ENCODE measurements around the gene LDLRAD3. TPM values are rescaled to one million over a fixed set of nuclear protein-coding genes. Genes with fewer than 3 reads are reported as not detected.

Gene LDLRAD3
- total and polyA plus RNA-seq, 8 donors, result 2.5 to 6.8 (median 5.6) TPM

DNA sequence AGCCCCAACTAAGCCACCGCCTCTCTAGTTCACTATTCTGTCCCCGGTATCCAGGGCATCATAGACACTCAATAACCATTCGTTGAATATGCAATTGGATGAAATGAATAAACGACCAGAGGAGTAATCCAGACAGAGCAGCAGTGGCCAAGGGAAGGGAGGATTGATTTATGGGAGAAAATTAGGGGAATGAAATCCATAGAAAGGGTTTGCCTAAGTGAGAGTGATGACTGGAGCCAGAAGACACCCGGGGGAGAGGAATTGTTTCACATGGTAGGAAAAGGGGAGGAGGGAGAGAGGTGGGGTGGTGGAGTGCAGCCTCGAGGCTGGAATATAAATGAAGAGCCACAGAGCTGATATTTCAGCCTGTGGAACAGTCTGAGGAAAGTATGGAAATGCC is 177.2 kb downstream of the LDLRAD3 start:
- FAIRE-seq, result no peak
- intact Hi-C loops (cut with DNase I), result loop anchor here in 1 of 3 donors (10.0 kb wide), 1 partner anchor 506 kb away; the partner anchor contains the start of gene FJX1
- TF ChIP-seq, protein P1, sequence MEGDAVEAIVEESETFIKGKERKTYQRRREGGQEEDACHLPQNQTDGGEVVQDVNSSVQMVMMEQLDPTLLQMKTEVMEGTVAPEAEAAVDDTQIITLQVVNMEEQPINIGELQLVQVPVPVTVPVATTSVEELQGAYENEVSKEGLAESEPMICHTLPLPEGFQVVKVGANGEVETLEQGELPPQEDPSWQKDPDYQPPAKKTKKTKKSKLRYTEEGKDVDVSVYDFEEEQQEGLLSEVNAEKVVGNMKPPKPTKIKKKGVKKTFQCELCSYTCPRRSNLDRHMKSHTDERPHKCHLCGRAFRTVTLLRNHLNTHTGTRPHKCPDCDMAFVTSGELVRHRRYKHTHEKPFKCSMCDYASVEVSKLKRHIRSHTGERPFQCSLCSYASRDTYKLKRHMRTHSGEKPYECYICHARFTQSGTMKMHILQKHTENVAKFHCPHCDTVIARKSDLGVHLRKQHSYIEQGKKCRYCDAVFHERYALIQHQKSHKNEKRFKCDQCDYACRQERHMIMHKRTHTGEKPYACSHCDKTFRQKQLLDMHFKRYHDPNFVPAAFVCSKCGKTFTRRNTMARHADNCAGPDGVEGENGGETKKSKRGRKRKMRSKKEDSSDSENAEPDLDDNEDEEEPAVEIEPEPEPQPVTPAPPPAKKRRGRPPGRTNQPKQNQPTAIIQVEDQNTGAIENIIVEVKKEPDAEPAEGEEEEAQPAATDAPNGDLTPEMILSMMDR (IDR thresholded peaks at IDR 0.05), result no peak

DNA sequence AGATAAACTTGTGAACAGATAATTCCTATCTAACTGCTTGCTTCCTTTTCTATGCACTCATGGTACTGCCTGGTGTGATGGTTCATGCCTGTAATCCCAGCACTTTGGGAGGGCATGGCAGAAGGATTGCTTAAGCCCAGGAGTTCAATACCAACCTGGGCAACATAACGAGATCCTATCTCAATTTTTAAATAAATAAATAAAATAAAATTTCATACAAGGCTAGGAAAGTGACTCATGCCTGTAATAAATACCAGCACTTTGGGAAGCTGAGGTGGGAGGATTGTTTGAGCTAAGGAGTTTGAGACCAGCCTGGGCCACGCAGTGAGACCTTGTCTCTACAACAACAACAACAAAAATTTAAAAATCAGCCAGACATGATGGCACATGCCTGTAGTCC is 178.8 kb downstream of the LDLRAD3 start:
- 70 to 82% methylated on average over 2 of the region's 2 CpGs for WGBS, 2 donors
- no peak for FAIRE-seq
- TF ChIP-seq, protein P1 (IDR thresholded peaks at IDR 0.05), result no peak

More for the DNA sequence above, 177.2 kb downstream of the LDLRAD3 start:
- no peaks in the 10 kb centered on the region for H3K27me3 ChIP-seq
- no peaks in the 10 kb centered on the region for H3K9me3 ChIP-seq
- no peak overlapping the region for H3K4me3 ChIP-seq
- no peaks in the 10 kb centered on the region for H3K36me3 ChIP-seq
- WGBS, 2 donors, result 73 to 78% methylated on average over 6 of the region's 6 CpGs
- no peak overlapping the region for H3K27ac ChIP-seq
- ATAC-seq, result no peak
- DNase-seq, result no peak
- H3K4me1 ChIP-seq, result no peaks in the 10 kb centered on the region

DNA sequence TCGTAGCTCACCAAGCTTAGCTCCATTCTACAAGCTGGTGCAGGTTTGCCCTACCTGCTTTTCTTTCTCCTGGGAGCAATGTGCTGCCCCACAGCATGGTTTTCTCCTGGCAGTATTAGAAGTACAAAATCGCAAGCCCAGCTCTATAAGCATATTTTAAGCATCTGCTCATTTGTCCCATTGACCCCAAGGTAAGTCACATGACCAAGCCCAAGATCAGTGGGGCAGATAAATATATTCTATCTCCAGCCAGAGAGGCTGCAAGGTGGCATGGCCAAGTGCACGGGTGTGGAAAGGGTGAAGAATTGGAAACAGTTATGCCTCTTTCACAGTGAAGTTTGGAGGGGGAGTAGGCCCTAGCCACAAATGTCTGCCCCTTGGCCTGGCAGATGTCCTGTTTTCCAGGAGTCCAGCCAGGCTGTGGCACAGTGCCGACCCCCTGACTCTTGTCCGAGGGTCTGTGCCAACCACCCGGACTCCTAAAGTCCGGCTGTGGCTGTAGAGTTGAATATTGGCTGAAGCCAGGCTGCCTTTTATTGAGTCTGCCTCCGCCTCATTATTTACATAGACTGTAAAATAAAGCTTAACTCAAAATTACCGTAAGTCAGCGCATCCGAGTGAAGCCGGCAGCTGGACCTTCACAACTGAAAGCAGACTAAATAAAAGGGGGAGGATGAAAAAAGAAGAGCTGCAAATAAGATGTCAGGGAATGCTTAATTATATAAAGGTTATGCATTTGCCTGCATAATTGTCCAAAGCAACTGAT is 179.7 kb downstream of the LDLRAD3 start:
- DNase-seq, result no peak
- intact Hi-C loops (cut with DNase I), result loop anchor here in 1 of 3 donors (10.0 kb wide), 1 partner anchor 509 kb away; the partner anchor contains the start of gene FJX1
- no peaks in the 10 kb centered on the region for H3K4me1 ChIP-seq
- no peak overlapping the region for H3K4me3 ChIP-seq
- no peak overlapping the region for H3K27ac ChIP-seq
- TF ChIP-seq, protein P1 (IDR thresholded peaks at IDR 0.05), result no peak
- no peaks in the 10 kb centered on the region for H3K27me3 ChIP-seq
- peak in 1 of 4 donors; percentile 63 for ATAC-seq
- no peaks in the 10 kb centered on the region for H3K36me3 ChIP-seq
- no peaks in the 10 kb centered on the region for H3K9me3 ChIP-seq
- FAIRE-seq, result no peak
- 85 to 90% methylated on average over 12 of the region's 12 CpGs for WGBS, 2 donors

More for the DNA sequence above, 178.8 kb downstream of the LDLRAD3 start:
- intact Hi-C loops (cut with DNase I), result loop anchor here in 1 of 3 donors (10.0 kb wide), 1 partner anchor 508 kb away; the partner anchor contains the start of gene FJX1
- no peak overlapping the region for H3K27ac ChIP-seq
- H3K27me3 ChIP-seq, result no peaks in the 10 kb centered on the region
- H3K4me1 ChIP-seq, result no peaks in the 10 kb centered on the region
- no peak for ATAC-seq
- no peaks in the 10 kb centered on the region for H3K36me3 ChIP-seq
- H3K9me3 ChIP-seq, result no peaks in the 10 kb centered on the region
- no peak for DNase-seq
- H3K4me3 ChIP-seq, result no peak overlapping the region

DNA sequence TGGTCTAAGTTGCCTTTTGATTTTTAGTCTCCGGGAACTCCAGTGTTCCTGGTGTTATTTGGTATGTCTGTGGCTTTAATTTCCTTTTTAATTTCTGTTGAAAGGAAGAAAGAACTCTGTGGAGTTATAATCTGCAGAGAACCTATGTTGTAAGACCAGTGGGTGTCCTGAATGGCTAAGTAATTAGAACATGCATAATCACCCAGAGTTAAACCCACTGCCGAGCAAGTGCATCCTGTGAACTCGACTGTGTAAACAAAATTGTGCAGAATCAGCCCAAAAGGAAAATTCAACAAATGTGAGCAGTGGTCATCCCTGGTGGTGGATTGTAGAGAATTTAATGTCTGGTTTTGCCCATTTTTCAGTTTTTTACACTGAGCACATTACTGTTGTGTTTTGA is 182.8 kb downstream of the LDLRAD3 start:
- Histone ChIP-seq H3K4me3 (no peak overlapping the region), H3K4me1 (no peaks in the 10 kb centered on the region), H3K36me3 (no peaks in the 10 kb centered on the region), H3K27ac (no peak overlapping the region), H3K9me3 (no peaks in the 10 kb centered on the region), H3K27me3 (no peaks in the 10 kb centered on the region)
- FAIRE-seq (no peak), DNase-seq (no peak), ATAC-seq (peak in 1 of 4 donors; percentile 28)
- TF ChIP-seq, protein P1 (IDR thresholded peaks at IDR 0.05), result no peak
- WGBS, 2 donors, result 66 to 75% methylated on average over 3 of the region's 3 CpGs
- intact Hi-C loops (cut with DNase I), result loop anchor here in 1 of 3 donors (10.0 kb wide), 1 partner anchor 512 kb away; the partner anchor contains the start of gene FJX1

DNA sequence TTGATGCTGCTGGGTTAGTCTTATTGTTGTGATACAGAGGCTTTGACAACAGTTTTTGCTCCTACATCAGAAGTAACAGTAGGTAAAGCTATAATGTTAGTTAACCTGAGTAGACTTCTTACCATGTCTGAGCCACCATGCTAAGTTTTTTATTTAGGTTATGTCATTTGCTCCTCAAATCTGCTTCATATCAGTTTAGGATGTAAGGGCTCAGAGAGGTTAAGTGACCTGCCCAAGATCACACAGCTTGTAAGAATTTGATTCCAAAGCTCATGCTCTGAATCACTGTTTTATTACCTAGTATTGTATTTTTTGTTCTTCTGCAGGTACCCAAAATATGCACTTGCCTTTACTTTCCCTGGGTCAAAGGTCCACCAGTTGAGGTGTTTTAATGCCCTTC is 183.7 kb downstream of the LDLRAD3 start:
- ATAC-seq (no peak), FAIRE-seq (no peak), DNase-seq (no peak)
- intact Hi-C loops (cut with DNase I), result loop anchor here in 1 of 3 donors (10.0 kb wide), 1 partner anchor 513 kb away; the partner anchor contains the start of gene FJX1
- Histone ChIP-seq H3K4me1 (no peaks in the 10 kb centered on the region), H3K4me3 (no peak overlapping the region), H3K9me3 (no peaks in the 10 kb centered on the region), H3K27ac (no peak overlapping the region), H3K36me3 (no peaks in the 10 kb centered on the region), H3K27me3 (no peaks in the 10 kb centered on the region)
- TF ChIP-seq, protein P1 (IDR thresholded peaks at IDR 0.05), result no peak

Measured in pancreas (tissue), 10 donors.